Endothelial cell of umbilical vein (primary cell): ENCODE results near the gene LAD1. TPM values are rescaled to one million over a fixed set of nuclear protein-coding genes. Genes with fewer than 3 reads are reported as not detected.

Source experiments
- BruUV-seq: library from RNA; stranded (reverse); fragments of 400-500 nt; replicated peaks from 2 replicates; lab custom pipeline; 2021; lab: Mats Ljungman, UMichigan
- CTCF ChIA-PET: fragments of 300-600, 350-600 bp; sonication (Branson Sonifier 250); formaldehyde crosslinking; loops from one replicate; lab custom pipeline; 2021; ENCODE audit warnings: antibody characterized with exemption, inconsistent platforms; lab: Charles Lee
- POLR2A ChIA-PET: fragments of 300-600, 350-600 bp; sonication (Branson Sonifier 250); formaldehyde crosslinking; loops from one replicate; lab custom pipeline; 2021; ENCODE audit warnings: antibody characterized with exemption, inconsistent platforms; lab: Charles Lee
- DNase-seq: peaks from one replicate; pipeline ENCODE4 v3.0.0-alpha.2; 2011; ENCODE audit warnings: low read depth, low spot score
- FAIRE-seq: peaks from 2 replicates; lab custom pipeline; 2011; peaks lifted over from hg19 to GRCh38; lab: Jason Lieb, UNC
- H2AFZ ChIP-seq: 2 replicates; pipeline ENCODE4 v1.6.0; 2012; ENCODE audit warnings: low read depth, low read length, control low read depth, inconsistent platforms
- H3K27ac ChIP-seq: 2 replicates; pipeline ENCODE4 v1.5.1; 2011; ENCODE audit warnings: low read depth, mild to moderate bottlenecking, control low read depth, low read length, moderate library complexity; ENCODE audit not compliant: insufficient read depth
- H3K27me3 ChIP-seq, 2 experiments: 2 replicates each; pipeline versions ENCODE4 v1.6.0 to v1.6.1; 2011; ENCODE audit warnings: low read length in 2 of 2, mixed read lengths in 1 of 2; ENCODE audit not compliant: control insufficient read depth in 2 of 2, insufficient read depth in 2 of 2
- H3K36me3 ChIP-seq, 2 experiments: 2 replicates in 1 of 2; 3 replicates in 1 of 2; pipeline ENCODE4 v1.5.1; 2011; ENCODE audit warnings: low read length in 2 of 2, mild to moderate bottlenecking in 1 of 2, moderate library complexity in 1 of 2; ENCODE audit not compliant: control insufficient read depth in 2 of 2, insufficient read depth in 2 of 2; ENCODE audit errors: extremely low read depth in 1 of 2
- H3K4me1 ChIP-seq: 3 replicates; pipeline ENCODE4 v1.5.1; 2011; ENCODE audit warnings: mild to moderate bottlenecking, low read length; ENCODE audit not compliant: control insufficient read depth, insufficient read depth; ENCODE audit errors: extremely low read depth
- H3K4me2 ChIP-seq: 2 replicates; pipeline ENCODE4 v1.6.1; 2011; ENCODE audit warnings: low read length, control low read depth, mixed read lengths; ENCODE audit not compliant: insufficient read depth
- H3K4me3 ChIP-seq, 3 experiments: fragments of 200-600 bp in 1 of 3; sonication (generic), shearing (Covaris generic) in 1 of 3; replicated peaks in 1 of 3; 2 replicates each; pipeline ENCODE4 v1.5.1; 2011 to 2016; ENCODE audit warnings: control low read depth in 3 of 3, low read length in 3 of 3, mild to moderate bottlenecking in 2 of 3, inconsistent platforms in 1 of 3, low read depth in 1 of 3, moderate library complexity in 1 of 3; ENCODE audit not compliant: insufficient read depth in 1 of 3
- H3K79me2 ChIP-seq: 2 replicates; pipeline ENCODE4 v1.6.0; 2012; ENCODE audit warnings: low read length, inconsistent platforms; ENCODE audit not compliant: control insufficient read depth, insufficient read depth
- H3K9ac ChIP-seq: replicated peaks from 2 replicates; pipeline ENCODE3; 2011; ENCODE audit warnings: low read length, control low read depth; ENCODE audit not compliant: insufficient read depth; ENCODE audit errors: extremely low read depth
- H3K9me1 ChIP-seq: replicated peaks from 3 replicates; pipeline ENCODE4 v1.6.0; 2011; ENCODE audit warnings: mild to moderate bottlenecking, low read length; ENCODE audit not compliant: control insufficient read depth, insufficient read depth; ENCODE audit errors: extremely low read depth
- H3K9me3 ChIP-seq: replicated peaks from 2 replicates; pipeline ENCODE4 v1.5.1; 2012; ENCODE audit warnings: low read length, inconsistent platforms; ENCODE audit not compliant: control insufficient read depth, insufficient read depth
- H4K20me1 ChIP-seq: replicated peaks from 2 replicates; pipeline ENCODE3; 2011; ENCODE audit warnings: mild to moderate bottlenecking, low read length; ENCODE audit not compliant: control insufficient read depth, insufficient read depth; ENCODE audit errors: extremely low read depth
- EZH2 ChIP-seq: IDR thresholded peaks from 2 replicates; pipeline ENCODE4 v1.6.1; 2012; ENCODE audit warnings: borderline replicate concordance, low read depth, mild to moderate bottlenecking, moderate library complexity, low read length, inconsistent platforms; ENCODE audit not compliant: severe bottlenecking
- FOS ChIP-seq: IDR thresholded peaks from 2 replicates; pipeline ENCODE4 v1.6.1; 2011; ENCODE audit warnings: mild to moderate bottlenecking, low read length, moderate library complexity, borderline replicate concordance; ENCODE audit not compliant: insufficient read depth
- GATA2 ChIP-seq: IDR thresholded peaks from 2 replicates; pipeline ENCODE4 v1.7.0; 2011; ENCODE audit warnings: low read depth, mild to moderate bottlenecking, moderate library complexity, mixed read lengths, low read length; ENCODE audit not compliant: insufficient read length, insufficient read depth
- JUN ChIP-seq: IDR thresholded peaks from 2 replicates; pipeline ENCODE4 v1.6.1; 2011; ENCODE audit warnings: borderline replicate concordance, low read depth; ENCODE audit not compliant: insufficient read length, insufficient read depth
- POLR2A ChIP-seq: IDR thresholded peaks from 2 replicates; pipeline ENCODE4 v1.6.1; 2012; ENCODE audit warnings: low read depth, mild to moderate bottlenecking, control low read depth, low read length
- POLR2AphosphoS5 ChIP-seq: IDR thresholded peaks from 2 replicates; pipeline ENCODE4 v1.6.1; 2012; ENCODE audit warnings: low read depth, mild to moderate bottlenecking, control low read depth, low read length, moderate library complexity; ENCODE audit not compliant: insufficient read depth
- dilution Hi-C: fragments of 300-500 bp; cut with MboI; formaldehyde crosslinking; loops from one replicate; pipeline ENCODE4 v1.15.0; 2019; ENCODE audit warnings: low sequenced_read_pairs; ENCODE audit not compliant: extremely low pct_ligation_motif_present
- intact Hi-C: fragments of 100-400 bp; cut with micrococcal nuclease; formaldehyde crosslinking; loops from one replicate; pipeline ENCODE4 v1.10.0; 2022
- polyA plus RNA-seq, 4 experiments: library from polyadenylated mRNA; depleted of rRNA in 3 of 4; stranded (reverse) in 3 of 4; unstranded in 1 of 4; fragments of >200 nt; gene quantifications; 2 replicates each; pipeline versions ENCODE4 v1.2.1 to v1.2.3, GENCODE V29; 2011 to 2012; ENCODE audit warnings: missing spikeins in 1 of 4
- total RNA-seq: library from RNA; stranded (reverse); gene quantifications from 2 replicates; pipeline ENCODE4 v1.2.3, GENCODE V29; 2021
- TF ChIP-seq, protein P1 (sequence below): IDR thresholded peaks from 2 replicates; pipeline ENCODE4 v1.6.1; 2011; ENCODE audit not compliant: insufficient read depth, insufficient read length
- TF ChIP-seq, protein P2 (sequence below), 2 donors: IDR thresholded peaks; 1 replicate in 1 of 2; 2 replicates in 1 of 2; pipeline ENCODE4 v1.5.1; 2011; ENCODE audit warnings: low read length in 2 of 2, mild to moderate bottlenecking in 2 of 2, moderate library complexity in 2 of 2, control low read depth in 1 of 2, inconsistent platforms in 1 of 2, low read depth in 1 of 2; ENCODE audit not compliant: insufficient read depth in 1 of 2; ENCODE audit errors: extremely low read depth in 1 of 2

The LAD1 gene
- total and polyA plus RNA-seq, 2 donors (not counting 3 experiments of a cell fraction or from before 2014, with no cell fraction given) = not detected

- Histone ChIP-seq H3K9me3 (no peaks in the 10 kb centered on the region), H3K9ac (no peak overlapping the region), H3K27ac (no peak overlapping the region), H3K4me1 (peaks cover 6% of the 10 kb centered on the region), H3K4me2 (no peak overlapping the region), H4K20me1 (no peaks in the 10 kb centered on the region), H3K27me3 (peaks cover 0 to 2% of the 10 kb centered on the region in 2 experiments), H2AFZ (no peak overlapping the region), H3K9me1 (no peaks in the 10 kb centered on the region), H3K4me3 (no peak overlapping the region), H3K79me2 (no peaks in the 10 kb centered on the region), H3K36me3 (no peaks in the 10 kb centered on the region)
- dilution Hi-C loops (no loop called here), intact Hi-C loops (no loop called here)
- FAIRE-seq (no peak), DNase-seq (no peak)
- ChIA-PET POLR2A (no interaction called here), CTCF (interaction anchor here (6.8 kb wide), 1 partner anchor 104 kb away, joined by 109 read pairs; no protein-coding TSS in a partner anchor)
- BruUV-seq = no TSS peak
- TF ChIP-seq POLR2A (no peak), FOS (no peak), GATA2 (no peak), JUN (no peak), EZH2 (no peak), POLR2AphosphoS5 (no peak)
- TF ChIP-seq, protein P1, sequence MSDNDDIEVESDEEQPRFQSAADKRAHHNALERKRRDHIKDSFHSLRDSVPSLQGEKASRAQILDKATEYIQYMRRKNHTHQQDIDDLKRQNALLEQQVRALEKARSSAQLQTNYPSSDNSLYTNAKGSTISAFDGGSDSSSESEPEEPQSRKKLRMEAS = no peak
Measured at GRCh38 chr1:201357211-201357610, 41.9 kb downstream of the LAD1 start.

- CTCF ChIA-PET = no interaction called here
- no peak for FAIRE-seq
Measured at GRCh38 chr1:201356701-201357100, 42.4 kb downstream of the LAD1 start.

More at GRCh38 chr1:201356701-201357100, 42.4 kb downstream of the LAD1 start:
- Histone ChIP-seq H3K27ac (no peak overlapping the region), H3K4me2 (no peak overlapping the region), H3K4me3 (no peak overlapping the region), H4K20me1 (no peaks in the 10 kb centered on the region), H3K27me3 (peaks cover 0 to 2% of the 10 kb centered on the region in 2 experiments), H2AFZ (no peak overlapping the region), H3K36me3 (no peaks in the 10 kb centered on the region), H3K79me2 (no peaks in the 10 kb centered on the region), H3K9me3 (no peaks in the 10 kb centered on the region), H3K9me1 (no peaks in the 10 kb centered on the region), H3K9ac (no peak overlapping the region), H3K4me1 (peaks cover 6% of the 10 kb centered on the region)
- intact Hi-C loops (loop anchor here (1.0 kb wide), 1 partner anchor 28 kb away; no protein-coding TSS in a partner anchor), dilution Hi-C loops (no loop called here)
- TF ChIP-seq, protein P2, sequence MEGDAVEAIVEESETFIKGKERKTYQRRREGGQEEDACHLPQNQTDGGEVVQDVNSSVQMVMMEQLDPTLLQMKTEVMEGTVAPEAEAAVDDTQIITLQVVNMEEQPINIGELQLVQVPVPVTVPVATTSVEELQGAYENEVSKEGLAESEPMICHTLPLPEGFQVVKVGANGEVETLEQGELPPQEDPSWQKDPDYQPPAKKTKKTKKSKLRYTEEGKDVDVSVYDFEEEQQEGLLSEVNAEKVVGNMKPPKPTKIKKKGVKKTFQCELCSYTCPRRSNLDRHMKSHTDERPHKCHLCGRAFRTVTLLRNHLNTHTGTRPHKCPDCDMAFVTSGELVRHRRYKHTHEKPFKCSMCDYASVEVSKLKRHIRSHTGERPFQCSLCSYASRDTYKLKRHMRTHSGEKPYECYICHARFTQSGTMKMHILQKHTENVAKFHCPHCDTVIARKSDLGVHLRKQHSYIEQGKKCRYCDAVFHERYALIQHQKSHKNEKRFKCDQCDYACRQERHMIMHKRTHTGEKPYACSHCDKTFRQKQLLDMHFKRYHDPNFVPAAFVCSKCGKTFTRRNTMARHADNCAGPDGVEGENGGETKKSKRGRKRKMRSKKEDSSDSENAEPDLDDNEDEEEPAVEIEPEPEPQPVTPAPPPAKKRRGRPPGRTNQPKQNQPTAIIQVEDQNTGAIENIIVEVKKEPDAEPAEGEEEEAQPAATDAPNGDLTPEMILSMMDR (IDR thresholded peaks at IDR 0.05; ENCODE audit: extremely low read depth in 1 of 2, insufficient read depth in 1 of 2, low read depth in 1 of 2, low read length in 2 of 2) = no peak
- TF ChIP-seq POLR2AphosphoS5 = no peak
- TF ChIP-seq, protein P1 = no peak
- TF ChIP-seq JUN = no peak
- no TSS peak for BruUV-seq
- no peak for DNase-seq
- POLR2A ChIA-PET = no interaction called here
